Endothelial cell of umbilical vein (primary cell): ENCODE data around the gene MEA1. TPM values are rescaled to one million over a fixed set of nuclear protein-coding genes. Genes with fewer than 3 reads are reported as not detected.

Source experiments
- BruUV-seq: library from RNA; stranded (reverse); fragments of 400-500 nt; replicated peaks from 2 replicates; lab custom pipeline; 2021; lab: Mats Ljungman, UMichigan
- CTCF ChIA-PET: fragments of 300-600, 350-600 bp; sonication (Branson Sonifier 250); formaldehyde crosslinking; loops from one replicate; lab custom pipeline; 2021; ENCODE audit warnings: antibody characterized with exemption, inconsistent platforms; lab: Charles Lee
- POLR2A ChIA-PET: fragments of 300-600, 350-600 bp; sonication (Branson Sonifier 250); formaldehyde crosslinking; loops from one replicate; lab custom pipeline; 2021; ENCODE audit warnings: antibody characterized with exemption, inconsistent platforms; lab: Charles Lee
- DNase-seq: peaks from one replicate; pipeline ENCODE4 v3.0.0-alpha.2; 2011; ENCODE audit warnings: low read depth, low spot score
- FAIRE-seq: peaks from 2 replicates; lab custom pipeline; 2011; peaks lifted over from hg19 to GRCh38; lab: Jason Lieb, UNC
- H2AFZ ChIP-seq: 2 replicates; pipeline ENCODE4 v1.6.0; 2012; ENCODE audit warnings: low read depth, low read length, control low read depth, inconsistent platforms
- H3K27ac ChIP-seq: 2 replicates; pipeline ENCODE4 v1.5.1; 2011; ENCODE audit warnings: low read depth, mild to moderate bottlenecking, control low read depth, low read length, moderate library complexity; ENCODE audit not compliant: insufficient read depth
- H3K27me3 ChIP-seq, 2 experiments: 2 replicates each; pipeline versions ENCODE4 v1.6.0 to v1.6.1; 2011; ENCODE audit warnings: low read length in 2 of 2, mixed read lengths in 1 of 2; ENCODE audit not compliant: control insufficient read depth in 2 of 2, insufficient read depth in 2 of 2
- H3K36me3 ChIP-seq, 2 experiments: 2 replicates in 1 of 2; 3 replicates in 1 of 2; pipeline ENCODE4 v1.5.1; 2011; ENCODE audit warnings: low read length in 2 of 2, mild to moderate bottlenecking in 1 of 2, moderate library complexity in 1 of 2; ENCODE audit not compliant: control insufficient read depth in 2 of 2, insufficient read depth in 2 of 2; ENCODE audit errors: extremely low read depth in 1 of 2
- H3K4me1 ChIP-seq: 3 replicates; pipeline ENCODE4 v1.5.1; 2011; ENCODE audit warnings: mild to moderate bottlenecking, low read length; ENCODE audit not compliant: control insufficient read depth, insufficient read depth; ENCODE audit errors: extremely low read depth
- H3K4me2 ChIP-seq: 2 replicates; pipeline ENCODE4 v1.6.1; 2011; ENCODE audit warnings: low read length, control low read depth, mixed read lengths; ENCODE audit not compliant: insufficient read depth
- H3K4me3 ChIP-seq, 3 experiments: fragments of 200-600 bp in 1 of 3; sonication (generic), shearing (Covaris generic) in 1 of 3; replicated peaks in 1 of 3; 2 replicates each; pipeline ENCODE4 v1.5.1; 2011 to 2016; ENCODE audit warnings: control low read depth in 3 of 3, low read length in 3 of 3, mild to moderate bottlenecking in 2 of 3, inconsistent platforms in 1 of 3, low read depth in 1 of 3, moderate library complexity in 1 of 3; ENCODE audit not compliant: insufficient read depth in 1 of 3
- H3K79me2 ChIP-seq: 2 replicates; pipeline ENCODE4 v1.6.0; 2012; ENCODE audit warnings: low read length, inconsistent platforms; ENCODE audit not compliant: control insufficient read depth, insufficient read depth
- H3K9ac ChIP-seq: replicated peaks from 2 replicates; pipeline ENCODE3; 2011; ENCODE audit warnings: low read length, control low read depth; ENCODE audit not compliant: insufficient read depth; ENCODE audit errors: extremely low read depth
- H3K9me1 ChIP-seq: replicated peaks from 3 replicates; pipeline ENCODE4 v1.6.0; 2011; ENCODE audit warnings: mild to moderate bottlenecking, low read length; ENCODE audit not compliant: control insufficient read depth, insufficient read depth; ENCODE audit errors: extremely low read depth
- H3K9me3 ChIP-seq: replicated peaks from 2 replicates; pipeline ENCODE4 v1.5.1; 2012; ENCODE audit warnings: low read length, inconsistent platforms; ENCODE audit not compliant: control insufficient read depth, insufficient read depth
- H4K20me1 ChIP-seq: replicated peaks from 2 replicates; pipeline ENCODE3; 2011; ENCODE audit warnings: mild to moderate bottlenecking, low read length; ENCODE audit not compliant: control insufficient read depth, insufficient read depth; ENCODE audit errors: extremely low read depth
- EZH2 ChIP-seq: IDR thresholded peaks from 2 replicates; pipeline ENCODE4 v1.6.1; 2012; ENCODE audit warnings: borderline replicate concordance, low read depth, mild to moderate bottlenecking, moderate library complexity, low read length, inconsistent platforms; ENCODE audit not compliant: severe bottlenecking
- FOS ChIP-seq: IDR thresholded peaks from 2 replicates; pipeline ENCODE4 v1.6.1; 2011; ENCODE audit warnings: mild to moderate bottlenecking, low read length, moderate library complexity, borderline replicate concordance; ENCODE audit not compliant: insufficient read depth
- GATA2 ChIP-seq: IDR thresholded peaks from 2 replicates; pipeline ENCODE4 v1.7.0; 2011; ENCODE audit warnings: low read depth, mild to moderate bottlenecking, moderate library complexity, mixed read lengths, low read length; ENCODE audit not compliant: insufficient read length, insufficient read depth
- JUN ChIP-seq: IDR thresholded peaks from 2 replicates; pipeline ENCODE4 v1.6.1; 2011; ENCODE audit warnings: borderline replicate concordance, low read depth; ENCODE audit not compliant: insufficient read length, insufficient read depth
- MYC ChIP-seq: IDR thresholded peaks from one replicate; pipeline ENCODE4 v1.6.1; 2011; ENCODE audit warnings: mild to moderate bottlenecking, low read depth, low read length
- POLR2A ChIP-seq: IDR thresholded peaks from 2 replicates; pipeline ENCODE4 v1.6.1; 2012; ENCODE audit warnings: low read depth, mild to moderate bottlenecking, control low read depth, low read length
- POLR2AphosphoS5 ChIP-seq: IDR thresholded peaks from 2 replicates; pipeline ENCODE4 v1.6.1; 2012; ENCODE audit warnings: low read depth, mild to moderate bottlenecking, control low read depth, low read length, moderate library complexity; ENCODE audit not compliant: insufficient read depth
- dilution Hi-C: fragments of 300-500 bp; cut with MboI; formaldehyde crosslinking; loops from one replicate; pipeline ENCODE4 v1.15.0; 2019; ENCODE audit warnings: low sequenced_read_pairs; ENCODE audit not compliant: extremely low pct_ligation_motif_present
- intact Hi-C: fragments of 100-400 bp; cut with micrococcal nuclease; formaldehyde crosslinking; loops from one replicate; pipeline ENCODE4 v1.10.0; 2022
- polyA plus RNA-seq, 4 experiments: library from polyadenylated mRNA; depleted of rRNA in 3 of 4; stranded (reverse) in 3 of 4; unstranded in 1 of 4; fragments of >200 nt; gene quantifications; 2 replicates each; pipeline versions ENCODE4 v1.2.1 to v1.2.3, GENCODE V29; 2011 to 2012; ENCODE audit warnings: missing spikeins in 1 of 4
- total RNA-seq: library from RNA; stranded (reverse); gene quantifications from 2 replicates; pipeline ENCODE4 v1.2.3, GENCODE V29; 2021
- TF ChIP-seq, protein P1 (sequence below), 2 donors: IDR thresholded peaks; 1 replicate in 1 of 2; 2 replicates in 1 of 2; pipeline ENCODE4 v1.5.1; 2011; ENCODE audit warnings: low read length in 2 of 2, mild to moderate bottlenecking in 2 of 2, moderate library complexity in 2 of 2, control low read depth in 1 of 2, inconsistent platforms in 1 of 2, low read depth in 1 of 2; ENCODE audit not compliant: insufficient read depth in 1 of 2; ENCODE audit errors: extremely low read depth in 1 of 2
- TF ChIP-seq, protein P2 (sequence below): IDR thresholded peaks from 2 replicates; pipeline ENCODE4 v1.6.1; 2011; ENCODE audit not compliant: insufficient read depth, insufficient read length

MEA1 gene
- total and polyA plus RNA-seq, 2 donors (not counting 3 experiments of a cell fraction or from before 2014, with no cell fraction given) = 62.5 to 69.5 TPM

DNA sequence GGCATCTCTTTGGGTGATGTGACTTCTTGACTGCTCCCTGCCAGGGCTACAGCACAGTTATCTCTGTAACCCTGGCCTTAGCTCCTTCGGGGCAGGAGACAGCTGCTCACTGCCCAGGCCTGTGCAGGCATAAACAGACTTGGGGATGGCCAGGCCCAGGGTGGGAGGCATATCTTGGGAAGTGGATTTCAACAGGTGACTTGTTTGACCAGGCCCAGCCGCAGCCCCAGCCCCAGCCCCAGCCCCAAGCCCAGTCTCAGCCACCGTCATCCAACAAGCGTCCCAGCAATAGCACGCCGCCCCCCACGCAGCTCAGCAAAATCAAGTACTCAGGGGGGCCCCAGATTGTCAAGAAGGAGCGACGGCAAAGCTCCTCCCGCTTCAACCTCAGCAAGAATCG, 7.5 kb downstream of the MEA1 start:
- Histone ChIP-seq H3K79me2 (no peaks in the 10 kb centered on the region), H4K20me1 (no peaks in the 10 kb centered on the region), H3K9ac (no peak overlapping the region), H3K9me3 (no peaks in the 10 kb centered on the region), H3K27ac (no peak overlapping the region), H3K4me1 (no peaks in the 10 kb centered on the region), H3K27me3 (no peaks in the 10 kb centered on the region), H3K4me2 (no peak overlapping the region), H3K9me1 (no peaks in the 10 kb centered on the region), H2AFZ (no peak overlapping the region), H3K4me3 (no peak overlapping the region), H3K36me3 (peaks cover 15 to 24% of the 10 kb centered on the region in 2 experiments)
- intact Hi-C loops = loop anchor here (5.0 kb wide), 1 partner anchor 121 kb away; no protein-coding TSS in a partner anchor
- no TSS peak for BruUV-seq
- dilution Hi-C loops = no loop called here
- DNase-seq (no peak), FAIRE-seq (no peak)
- POLR2A ChIA-PET = no interaction called here
- TF ChIP-seq JUN = no peak
- TF ChIP-seq, protein P1, sequence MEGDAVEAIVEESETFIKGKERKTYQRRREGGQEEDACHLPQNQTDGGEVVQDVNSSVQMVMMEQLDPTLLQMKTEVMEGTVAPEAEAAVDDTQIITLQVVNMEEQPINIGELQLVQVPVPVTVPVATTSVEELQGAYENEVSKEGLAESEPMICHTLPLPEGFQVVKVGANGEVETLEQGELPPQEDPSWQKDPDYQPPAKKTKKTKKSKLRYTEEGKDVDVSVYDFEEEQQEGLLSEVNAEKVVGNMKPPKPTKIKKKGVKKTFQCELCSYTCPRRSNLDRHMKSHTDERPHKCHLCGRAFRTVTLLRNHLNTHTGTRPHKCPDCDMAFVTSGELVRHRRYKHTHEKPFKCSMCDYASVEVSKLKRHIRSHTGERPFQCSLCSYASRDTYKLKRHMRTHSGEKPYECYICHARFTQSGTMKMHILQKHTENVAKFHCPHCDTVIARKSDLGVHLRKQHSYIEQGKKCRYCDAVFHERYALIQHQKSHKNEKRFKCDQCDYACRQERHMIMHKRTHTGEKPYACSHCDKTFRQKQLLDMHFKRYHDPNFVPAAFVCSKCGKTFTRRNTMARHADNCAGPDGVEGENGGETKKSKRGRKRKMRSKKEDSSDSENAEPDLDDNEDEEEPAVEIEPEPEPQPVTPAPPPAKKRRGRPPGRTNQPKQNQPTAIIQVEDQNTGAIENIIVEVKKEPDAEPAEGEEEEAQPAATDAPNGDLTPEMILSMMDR (IDR thresholded peaks at IDR 0.05; ENCODE audit: extremely low read depth in 1 of 2, insufficient read depth in 1 of 2, low read depth in 1 of 2, low read length in 2 of 2) = no peak
- TF ChIP-seq POLR2A = no peak
- TF ChIP-seq EZH2 = no peak
- no peak for TF ChIP-seq FOS
- no peak for TF ChIP-seq MYC
- TF ChIP-seq, protein P2, sequence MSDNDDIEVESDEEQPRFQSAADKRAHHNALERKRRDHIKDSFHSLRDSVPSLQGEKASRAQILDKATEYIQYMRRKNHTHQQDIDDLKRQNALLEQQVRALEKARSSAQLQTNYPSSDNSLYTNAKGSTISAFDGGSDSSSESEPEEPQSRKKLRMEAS = no peak
- TF ChIP-seq GATA2 = no peak
- no peak for TF ChIP-seq POLR2AphosphoS5
- CTCF ChIA-PET = interaction anchor here (1.0 to 8.7 kb wide), 3 partner anchors 32 to 138 kb away, joined by 3 to 55 read pairs (median 3); no protein-coding TSS in a partner anchor
